HG02763 (cell line): ENCODE results near the gene ZNF574.

Experiments
- ATAC-seq: cut with Tn5 transposase; IDR thresholded peaks from one replicate; pipeline ENCODE4 v1.9.1; 2021; ENCODE audit warnings: mild to moderate bottlenecking, moderate library complexity; ENCODE audit not compliant: unreplicated experiment

Gene ZNF574

GRCh38 chr19:42078538-42079275 is 2.7 kb downstream of the ZNF574 start:
- ATAC-seq, result no peak

- ATAC-seq, result no peak
Observed at GRCh38 chr19:42079276-42079669, 3.3 kb downstream of the ZNF574 start.

GRCh38 chr19:42079886-42080763 is 4.2 kb downstream of the ZNF574 start:
- ATAC-seq, result no peak

GRCh38 chr19:42080764-42081375 is 4.9 kb downstream of the ZNF574 start:
- ATAC-seq, result no peak

GRCh38 chr19:42081584-42082203 is 5.7 kb downstream of the ZNF574 start:
- ATAC-seq, result no peak

GRCh38 chr19:42083537-42083936 is 7.6 kb downstream of the ZNF574 start:
- ATAC-seq, result no peak

GRCh38 chr19:42086188-42086736 is 10.3 kb downstream of the ZNF574 start:
- no peak for ATAC-seq

- ATAC-seq, result no peak
Observed at GRCh38 chr19:42086770-42087550, 11.0 kb downstream of the ZNF574 start.

- no peak for ATAC-seq
Observed at GRCh38 chr19:42088471-42089190, 12.7 kb downstream of the ZNF574 start.

GRCh38 chr19:42089191-42089750 is 13.3 kb downstream of the ZNF574 start:
- ATAC-seq, result no peak

GRCh38 chr19:42089772-42090171 is 13.8 kb downstream of the ZNF574 start:
- no peak for ATAC-seq

- no peak for ATAC-seq
Observed at GRCh38 chr19:42090672-42091071, 14.7 kb downstream of the ZNF574 start.

- no peak for ATAC-seq
Observed at GRCh38 chr19:42091300-42091699, 15.3 kb downstream of the ZNF574 start.

- ATAC-seq, result no peak
Observed at GRCh38 chr19:42091742-42092141, 15.8 kb downstream of the ZNF574 start.

- ATAC-seq, result no peak
Observed at GRCh38 chr19:42092350-42092749, 16.4 kb downstream of the ZNF574 start.

- ATAC-seq, result no peak
Observed at GRCh38 chr19:42093505-42093904, 17.5 kb downstream of the ZNF574 start.

- no peak for ATAC-seq
Observed at GRCh38 chr19:42093926-42094325, 18.0 kb downstream of the ZNF574 start.

GRCh38 chr19:42095142-42095813 is 19.3 kb downstream of the ZNF574 start:
- ATAC-seq, result no peak

- no peak for ATAC-seq
Observed at GRCh38 chr19:42095814-42096230, 19.9 kb downstream of the ZNF574 start.
